ENCODE data around the gene BPTF. TPM values are rescaled to one million over a fixed set of nuclear protein-coding genes. Genes with fewer than 3 reads are reported as not detected.

The BPTF gene
- total and polyA plus RNA-seq, 2 of the 13 experiments (the other 11 are each of a cell fraction or from before 2014, with no cell fraction given) = 43.5 to 66.1 TPM

DNA sequence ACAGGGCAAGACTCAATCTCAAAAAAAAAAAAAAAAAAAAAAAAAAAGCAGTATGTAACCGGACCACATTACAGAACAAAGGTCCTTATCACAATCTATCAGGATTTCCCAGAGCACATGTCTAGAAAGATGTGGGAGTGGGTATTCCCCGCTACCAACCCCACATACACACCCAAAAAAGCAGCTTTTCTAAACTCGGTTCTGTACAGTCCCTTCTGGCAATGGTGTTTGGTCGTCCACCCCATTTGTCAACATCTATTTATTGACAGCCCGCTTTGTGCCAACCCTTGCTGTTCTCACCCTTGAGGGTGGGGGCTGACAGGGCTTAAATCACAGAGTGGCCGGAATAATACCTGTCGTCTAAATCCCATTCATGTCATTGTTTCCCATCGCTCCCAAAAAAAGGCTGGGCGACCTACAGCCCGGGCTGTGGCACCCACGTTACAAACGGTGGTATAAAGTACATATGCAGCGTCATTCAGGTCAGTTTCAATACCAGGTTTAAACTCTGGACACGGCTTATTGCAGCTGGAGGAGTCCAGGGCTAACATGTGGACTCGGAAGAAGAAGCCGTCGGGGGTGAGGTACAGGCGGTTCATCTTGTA is 167.3 kb downstream of the BPTF start (continued):
- TF ChIP-seq, protein P1, sequence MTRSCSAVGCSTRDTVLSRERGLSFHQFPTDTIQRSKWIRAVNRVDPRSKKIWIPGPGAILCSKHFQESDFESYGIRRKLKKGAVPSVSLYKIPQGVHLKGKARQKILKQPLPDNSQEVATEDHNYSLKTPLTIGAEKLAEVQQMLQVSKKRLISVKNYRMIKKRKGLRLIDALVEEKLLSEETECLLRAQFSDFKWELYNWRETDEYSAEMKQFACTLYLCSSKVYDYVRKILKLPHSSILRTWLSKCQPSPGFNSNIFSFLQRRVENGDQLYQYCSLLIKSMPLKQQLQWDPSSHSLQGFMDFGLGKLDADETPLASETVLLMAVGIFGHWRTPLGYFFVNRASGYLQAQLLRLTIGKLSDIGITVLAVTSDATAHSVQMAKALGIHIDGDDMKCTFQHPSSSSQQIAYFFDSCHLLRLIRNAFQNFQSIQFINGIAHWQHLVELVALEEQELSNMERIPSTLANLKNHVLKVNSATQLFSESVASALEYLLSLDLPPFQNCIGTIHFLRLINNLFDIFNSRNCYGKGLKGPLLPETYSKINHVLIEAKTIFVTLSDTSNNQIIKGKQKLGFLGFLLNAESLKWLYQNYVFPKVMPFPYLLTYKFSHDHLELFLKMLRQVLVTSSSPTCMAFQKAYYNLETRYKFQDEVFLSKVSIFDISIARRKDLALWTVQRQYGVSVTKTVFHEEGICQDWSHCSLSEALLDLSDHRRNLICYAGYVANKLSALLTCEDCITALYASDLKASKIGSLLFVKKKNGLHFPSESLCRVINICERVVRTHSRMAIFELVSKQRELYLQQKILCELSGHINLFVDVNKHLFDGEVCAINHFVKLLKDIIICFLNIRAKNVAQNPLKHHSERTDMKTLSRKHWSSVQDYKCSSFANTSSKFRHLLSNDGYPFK (CRISPR knock-in tag; IDR thresholded peaks at IDR 0.05; ENCODE audit: borderline replicate concordance) = peak; percentile 27; the same call in 1 of the 2 replicates
- TF ChIP-seq BORCS8-MEF2B (CRISPR knock-in tag; IDR thresholded peaks at IDR 0.05) = peak; percentile 2; the same call in 1 of the 2 replicates
- TF ChIP-seq SP1 (IDR thresholded peaks at IDR 0.05) = no peak
- TF ChIP-seq SP1 (CRISPR knock-in tag; IDR thresholded peaks at IDR 0.05) = no peak
- TF ChIP-seq ATF7-NPFF (CRISPR knock-in tag; IDR thresholded peaks at IDR 0.05; ENCODE audit: low read depth) = no peak
- no peak for TF ChIP-seq YEATS2 (CRISPR knock-in tag; IDR thresholded peaks at IDR 0.05; ENCODE audit: borderline replicate concordance)
- peak; percentile 18; the same call in 1 of the 2 replicates for TF ChIP-seq KAT7 (CRISPR knock-in tag; IDR thresholded peaks at IDR 0.05; ENCODE audit: borderline replicate concordance)
- TF ChIP-seq, protein P2, sequence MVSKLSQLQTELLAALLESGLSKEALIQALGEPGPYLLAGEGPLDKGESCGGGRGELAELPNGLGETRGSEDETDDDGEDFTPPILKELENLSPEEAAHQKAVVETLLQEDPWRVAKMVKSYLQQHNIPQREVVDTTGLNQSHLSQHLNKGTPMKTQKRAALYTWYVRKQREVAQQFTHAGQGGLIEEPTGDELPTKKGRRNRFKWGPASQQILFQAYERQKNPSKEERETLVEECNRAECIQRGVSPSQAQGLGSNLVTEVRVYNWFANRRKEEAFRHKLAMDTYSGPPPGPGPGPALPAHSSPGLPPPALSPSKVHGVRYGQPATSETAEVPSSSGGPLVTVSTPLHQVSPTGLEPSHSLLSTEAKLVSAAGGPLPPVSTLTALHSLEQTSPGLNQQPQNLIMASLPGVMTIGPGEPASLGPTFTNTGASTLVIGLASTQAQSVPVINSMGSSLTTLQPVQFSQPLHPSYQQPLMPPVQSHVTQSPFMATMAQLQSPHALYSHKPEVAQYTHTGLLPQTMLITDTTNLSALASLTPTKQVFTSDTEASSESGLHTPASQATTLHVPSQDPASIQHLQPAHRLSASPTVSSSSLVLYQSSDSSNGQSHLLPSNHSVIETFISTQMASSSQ (IDR thresholded peaks at IDR 0.05; ENCODE audit: low read depth) = no peak
- TF ChIP-seq, protein P2 (CRISPR knock-in tag; IDR thresholded peaks at IDR 0.05; ENCODE audit: borderline replicate concordance) = peak; percentile 42; the same call in 1 of the 2 replicates
- no peak for TF ChIP-seq ZNF329 (CRISPR knock-in tag; IDR thresholded peaks at IDR 0.05; ENCODE audit: low read depth)
- TF ChIP-seq ZNF543 (CRISPR knock-in tag; IDR thresholded peaks at IDR 0.05) = 0 out of 2 replicates have a peak, but pooled peaks have one; percentile 16
- TF ChIP-seq ERF (CRISPR knock-in tag; IDR thresholded peaks at IDR 0.05) = no peak
- TF ChIP-seq HNRNPL (IDR thresholded peaks at IDR 0.05; ENCODE audit: low read depth, low read length) = 0 out of 2 replicates have a peak, but pooled peaks have one; percentile 17
- 0 out of 2 replicates have a peak, but pooled peaks have one; percentile 11 for TF ChIP-seq ZMYM2 (CRISPR knock-in tag; IDR thresholded peaks at IDR 0.05)
- TF ChIP-seq SIN3A (IDR thresholded peaks at IDR 0.05; ENCODE audit: borderline replicate concordance, low read depth, low read length) = 0 out of 2 replicates have a peak, but pooled peaks have one; percentile 35
- TF ChIP-seq HOXA5 (CRISPR knock-in tag; IDR thresholded peaks at IDR 0.05) = peak; percentile 75; the same call in 1 of the 2 replicates
- TF ChIP-seq, protein P3, sequence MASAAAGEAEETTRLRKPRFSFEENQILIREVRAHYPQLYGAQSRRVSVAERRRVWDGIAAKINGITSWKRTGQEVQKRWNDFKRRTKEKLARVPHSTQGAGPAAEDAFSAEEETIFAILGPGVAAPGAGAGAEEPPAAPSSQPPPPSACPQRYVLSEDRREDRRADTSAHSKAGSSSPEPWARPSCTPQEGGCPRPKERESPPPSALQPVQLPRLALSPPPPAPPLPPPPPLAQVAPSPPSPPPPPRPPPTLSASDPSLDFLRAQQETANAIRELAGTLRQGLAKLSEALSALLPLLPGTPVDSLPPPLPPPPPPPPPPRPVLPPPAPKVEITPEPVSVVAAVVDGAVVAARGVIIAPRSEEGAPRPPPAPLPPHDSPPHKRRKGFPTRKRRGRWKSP (CRISPR knock-in tag; IDR thresholded peaks at IDR 0.05) = no peak
- TF ChIP-seq KLF11 (CRISPR knock-in tag; IDR thresholded peaks at IDR 0.05) = no peak
- no peak for TF ChIP-seq MTF2 (CRISPR knock-in tag; IDR thresholded peaks at IDR 0.05; ENCODE audit: borderline replicate concordance)
- no peak for TF ChIP-seq ZMYM4 (CRISPR knock-in tag; IDR thresholded peaks at IDR 0.05)
- TF ChIP-seq, protein P4, sequence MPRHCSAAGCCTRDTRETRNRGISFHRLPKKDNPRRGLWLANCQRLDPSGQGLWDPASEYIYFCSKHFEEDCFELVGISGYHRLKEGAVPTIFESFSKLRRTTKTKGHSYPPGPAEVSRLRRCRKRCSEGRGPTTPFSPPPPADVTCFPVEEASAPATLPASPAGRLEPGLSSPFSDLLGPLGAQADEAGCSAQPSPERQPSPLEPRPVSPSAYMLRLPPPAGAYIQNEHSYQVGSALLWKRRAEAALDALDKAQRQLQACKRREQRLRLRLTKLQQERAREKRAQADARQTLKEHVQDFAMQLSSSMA (CRISPR knock-in tag; IDR thresholded peaks at IDR 0.05) = 0 out of 2 replicates have a peak, but pooled peaks have one; percentile 18

Measured in HepG2 (cell line).